ENCODE measurements around the gene HDAC4. TPM values are rescaled to one million over a fixed set of nuclear protein-coding genes. Genes with fewer than 3 reads are reported as not detected.

The HDAC4 gene
- total and polyA plus RNA-seq, 2 donors (not counting 1 experiment from before 2014, with no cell fraction given): 13.5 to 46.0 TPM

DNA sequence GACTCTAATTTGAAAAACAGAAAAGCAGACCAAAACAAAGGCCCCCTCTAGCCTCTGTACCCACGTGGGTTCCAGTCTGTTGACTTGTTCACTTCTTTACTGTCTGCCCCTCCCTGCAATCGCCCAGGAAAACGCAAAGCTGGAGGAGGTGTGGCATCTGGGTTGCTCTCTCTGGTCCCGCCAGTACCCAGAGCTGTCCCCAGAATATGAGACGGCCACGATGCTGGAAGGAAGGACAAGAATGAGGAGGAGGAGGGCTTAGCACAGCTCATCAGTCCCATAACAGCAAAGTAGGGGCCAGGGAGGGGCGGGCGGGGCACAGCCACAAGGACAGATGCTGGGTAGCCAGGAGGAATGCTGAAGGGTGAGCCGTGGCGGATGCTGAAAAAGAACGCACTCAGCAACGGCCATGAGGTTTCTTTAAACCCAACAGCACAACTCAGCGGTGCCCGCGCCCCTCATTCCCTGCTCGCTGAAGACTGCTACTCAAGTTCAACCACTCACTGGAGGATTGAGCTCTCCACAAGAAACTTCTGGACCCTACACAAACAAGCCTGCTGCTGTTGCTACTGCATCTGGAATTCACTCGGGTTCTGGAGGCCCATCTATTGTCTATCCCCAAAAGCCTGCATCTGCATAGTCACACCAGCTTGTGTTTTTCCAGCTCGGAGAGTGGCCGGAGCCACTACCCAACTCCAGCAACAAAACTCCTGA is 187.7 kb downstream of the HDAC4 start:
- H4K20me1 ChIP-seq (ENCODE audit: control insufficient read depth, insufficient read depth, low read length, poor library complexity, severe bottlenecking): peaks cover 33% of the 10 kb centered on the region
- DNase-seq: no peak
- H3K27ac ChIP-seq (ENCODE audit: low read length in 2 of 2): no peak overlapping the region
- H3K9ac ChIP-seq (ENCODE audit: low read length): no peak overlapping the region
- H3K4me3 ChIP-seq (ENCODE audit: control extremely low read depth in 1 of 5, extremely low read depth in 1 of 5, insufficient read depth in 1 of 5, low read depth in 2 of 5, low read length in 4 of 5): no peak overlapping the region
- ChIA-PET CTCF (no interaction called here), POLR2A (interaction anchor here (0.6 kb wide), 1 partner anchor 88 kb away, joined by 5 read pairs; no protein-coding TSS in a partner anchor)
- no peak overlapping the region for H2AFZ ChIP-seq (ENCODE audit: insufficient read depth, low read depth, low read length, poor library complexity, severe bottlenecking)
- no peak overlapping the region for H3K4me3 Mint-ChIP-seq
- no peaks in the 10 kb centered on the region for H3K9me3 ChIP-seq (ENCODE audit: control extremely low read depth in 1 of 3, control insufficient read depth in 2 of 3, insufficient read depth in 1 of 3, low read length in 2 of 3)
- H3K4me1 ChIP-seq (ENCODE audit: control insufficient read depth in 2 of 2, insufficient read depth in 2 of 2, low read length in 2 of 2): peaks cover 4 to 8% of the 10 kb centered on the region in 2 donors
- no peak for ATAC-seq (ENCODE audit: low read depth)
- H3K27ac Mint-ChIP-seq: no peak overlapping the region
- H3K36me3 ChIP-seq (replicated peaks in 1 of 2; ENCODE audit: control extremely low read depth in 1 of 2, control insufficient read depth in 1 of 2, extremely low read depth in 1 of 2, insufficient read depth in 2 of 2, low read length in 1 of 2): no peaks in the 10 kb centered on the region
- TF ChIP-seq, protein P1, sequence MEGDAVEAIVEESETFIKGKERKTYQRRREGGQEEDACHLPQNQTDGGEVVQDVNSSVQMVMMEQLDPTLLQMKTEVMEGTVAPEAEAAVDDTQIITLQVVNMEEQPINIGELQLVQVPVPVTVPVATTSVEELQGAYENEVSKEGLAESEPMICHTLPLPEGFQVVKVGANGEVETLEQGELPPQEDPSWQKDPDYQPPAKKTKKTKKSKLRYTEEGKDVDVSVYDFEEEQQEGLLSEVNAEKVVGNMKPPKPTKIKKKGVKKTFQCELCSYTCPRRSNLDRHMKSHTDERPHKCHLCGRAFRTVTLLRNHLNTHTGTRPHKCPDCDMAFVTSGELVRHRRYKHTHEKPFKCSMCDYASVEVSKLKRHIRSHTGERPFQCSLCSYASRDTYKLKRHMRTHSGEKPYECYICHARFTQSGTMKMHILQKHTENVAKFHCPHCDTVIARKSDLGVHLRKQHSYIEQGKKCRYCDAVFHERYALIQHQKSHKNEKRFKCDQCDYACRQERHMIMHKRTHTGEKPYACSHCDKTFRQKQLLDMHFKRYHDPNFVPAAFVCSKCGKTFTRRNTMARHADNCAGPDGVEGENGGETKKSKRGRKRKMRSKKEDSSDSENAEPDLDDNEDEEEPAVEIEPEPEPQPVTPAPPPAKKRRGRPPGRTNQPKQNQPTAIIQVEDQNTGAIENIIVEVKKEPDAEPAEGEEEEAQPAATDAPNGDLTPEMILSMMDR (IDR thresholded peaks at IDR 0.05): no peak
- peaks cover 12% of the 10 kb centered on the region for H3K4me1 Mint-ChIP-seq
- intact Hi-C loops (cut with micrococcal nuclease): no loop called here
- 90% methylated on average over 16 of the region's 19 CpGs for WGBS (ENCODE audit: insufficient coverage)
- H3K27me3 ChIP-seq (replicated peaks in 1 of 4; ENCODE audit: control extremely low read depth in 1 of 4, control insufficient read depth in 3 of 4, insufficient read depth in 4 of 4, low read length in 3 of 4): no peaks in the 10 kb centered on the region
- H3K27me3 Mint-ChIP-seq: no peaks in the 10 kb centered on the region
- H3K79me2 ChIP-seq (ENCODE audit: control insufficient read depth, insufficient read depth, low read length): peaks cover 64% of the 10 kb centered on the region
- H3K4me2 ChIP-seq (replicated peaks; ENCODE audit: low read depth, low read length, poor library complexity, severe bottlenecking): no peak overlapping the region
- no peaks in the 10 kb centered on the region for H3K9me3 Mint-ChIP-seq (ENCODE audit: insufficient read depth)

DNA sequence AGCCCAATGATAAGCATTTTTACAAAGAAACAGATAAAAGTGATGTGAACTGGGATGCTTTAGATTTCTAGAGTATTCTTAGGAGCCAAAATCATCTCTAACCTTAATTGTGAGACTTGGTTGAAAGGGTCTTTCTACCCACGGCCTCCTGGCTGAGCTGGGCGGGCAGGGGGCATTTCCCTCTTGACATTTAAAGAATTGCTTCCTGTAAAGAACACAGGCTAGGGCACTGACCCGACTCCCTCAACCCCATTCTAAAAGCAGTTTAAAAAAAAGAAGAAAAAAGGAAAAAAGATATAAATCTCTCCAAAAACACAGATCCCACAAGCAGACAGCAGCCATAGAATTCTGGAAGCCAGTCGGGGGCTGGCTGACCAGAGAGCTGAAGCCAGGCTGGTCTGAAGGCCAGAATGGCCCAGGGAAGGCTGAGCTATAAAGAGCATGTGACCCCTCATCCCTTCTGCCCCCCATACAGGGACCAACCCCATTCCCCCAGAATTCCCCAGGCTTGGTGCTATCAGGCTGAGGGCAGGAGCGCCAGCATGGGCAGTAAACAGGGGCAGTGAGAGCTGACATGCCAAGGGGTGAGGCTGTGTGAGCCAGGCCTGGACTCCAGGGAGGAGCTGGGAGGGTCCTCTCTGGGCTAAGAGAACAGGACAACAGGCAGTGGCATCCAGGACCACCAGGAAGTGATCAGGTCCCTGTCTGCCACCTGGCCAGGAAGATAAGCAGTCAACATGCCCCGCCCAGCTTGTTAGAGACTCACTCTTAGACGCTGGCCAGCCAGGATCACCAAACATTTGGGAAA is 188.5 kb downstream of the HDAC4 start:
- CTCF ChIA-PET: no interaction called here
- ATAC-seq (ENCODE audit: low read depth) (no peak), DNase-seq (no peak)
- Histone ChIP-seq H3K27ac (ENCODE audit: low read length in 2 of 2) (no peak overlapping the region), H3K79me2 (ENCODE audit: control insufficient read depth, insufficient read depth, low read length) (peaks cover 58% of the 10 kb centered on the region), H3K4me3 (ENCODE audit: control extremely low read depth in 1 of 5, extremely low read depth in 1 of 5, insufficient read depth in 1 of 5, low read depth in 2 of 5, low read length in 4 of 5) (no peak overlapping the region), H4K20me1 (ENCODE audit: control insufficient read depth, insufficient read depth, low read length, poor library complexity, severe bottlenecking) (peaks cover 33% of the 10 kb centered on the region), H3K9ac (ENCODE audit: low read length) (no peak overlapping the region), H3K27me3 (replicated peaks in 1 of 4; ENCODE audit: control extremely low read depth in 1 of 4, control insufficient read depth in 3 of 4, insufficient read depth in 4 of 4, low read length in 3 of 4) (no peaks in the 10 kb centered on the region), H3K36me3 (replicated peaks in 1 of 2; ENCODE audit: control extremely low read depth in 1 of 2, control insufficient read depth in 1 of 2, extremely low read depth in 1 of 2, insufficient read depth in 2 of 2, low read length in 1 of 2) (no peaks in the 10 kb centered on the region), H3K4me1 (ENCODE audit: control insufficient read depth in 2 of 2, insufficient read depth in 2 of 2, low read length in 2 of 2) (peaks cover 4 to 8% of the 10 kb centered on the region in 2 donors), H2AFZ (ENCODE audit: insufficient read depth, low read depth, low read length, poor library complexity, severe bottlenecking) (no peak overlapping the region), H3K9me3 (ENCODE audit: control extremely low read depth in 1 of 3, control insufficient read depth in 2 of 3, insufficient read depth in 1 of 3, low read length in 2 of 3) (no peaks in the 10 kb centered on the region), H3K4me2 (replicated peaks; ENCODE audit: low read depth, low read length, poor library complexity, severe bottlenecking) (no peak overlapping the region)
- Mint-ChIP-seq H3K27ac (no peak overlapping the region), H3K4me1 (peaks cover 12% of the 10 kb centered on the region), H3K9me3 (ENCODE audit: insufficient read depth) (no peaks in the 10 kb centered on the region), H3K27me3 (no peaks in the 10 kb centered on the region), H3K4me3 (no peak overlapping the region)
- TF ChIP-seq, protein P1 (IDR thresholded peaks at IDR 0.05): no peak
- TF ChIP-seq EZH2 (IDR thresholded peaks at IDR 0.05; ENCODE audit: borderline replicate concordance, insufficient read depth, low read depth, low read length, poor library complexity, severe bottlenecking): no peak
- intact Hi-C loops (cut with micrococcal nuclease): no loop called here
- WGBS (ENCODE audit: insufficient coverage): 85% methylated on average over 4 of the region's 7 CpGs
- POLR2A ChIA-PET: interaction anchor here (0.6 kb wide), 1 partner anchor 89 kb away, joined by 5 read pairs; no protein-coding TSS in a partner anchor
